Keratinocyte (primary cell): Measurements from ENCODE around the gene ARHGEF38. TPM values are rescaled to one million over a fixed set of nuclear protein-coding genes. Genes with fewer than 3 reads are reported as not detected.

ENCODE experiments used
- DNase-seq: peaks from one replicate; pipeline ENCODE4 v3.0.0-alpha.2; 2011; ENCODE audit warnings: low read depth, missing footprints, low spot score
- FAIRE-seq: peaks from 2 replicates; lab custom pipeline; 2011; peaks lifted over from hg19 to GRCh38; lab: Jason Lieb, UNC
- H2AFZ ChIP-seq: 2 replicates; pipeline ENCODE4 v1.6.0; 2012; ENCODE audit warnings: low read length, control low read depth, inconsistent platforms; ENCODE audit not compliant: control insufficient read depth
- H3K27ac ChIP-seq: 2 replicates; pipeline ENCODE4 v1.5.1; 2011; ENCODE audit warnings: low read length; ENCODE audit not compliant: control insufficient read depth, insufficient read depth
- H3K27me3 ChIP-seq: 3 replicates; pipeline ENCODE4 v1.6.0; 2011; ENCODE audit warnings: low read length; ENCODE audit not compliant: control insufficient read depth, insufficient read depth; ENCODE audit errors: extremely low read depth
- H3K36me3 ChIP-seq, 2 experiments: 2 replicates in 1 of 2; 3 replicates in 1 of 2; pipeline ENCODE4 v1.5.1; 2011; ENCODE audit warnings: low read length in 2 of 2, mild to moderate bottlenecking in 1 of 2; ENCODE audit not compliant: control insufficient read depth in 2 of 2, insufficient read depth in 2 of 2; ENCODE audit errors: extremely low read depth in 1 of 2
- H3K4me1 ChIP-seq: 3 replicates; pipeline ENCODE4 v1.5.1; 2011; ENCODE audit warnings: low read length; ENCODE audit not compliant: control insufficient read depth, insufficient read depth; ENCODE audit errors: extremely low read depth
- H3K4me2 ChIP-seq: 3 replicates; pipeline ENCODE4 v1.6.0; 2011; ENCODE audit warnings: low read depth, low read length; ENCODE audit not compliant: control insufficient read depth, insufficient read depth; ENCODE audit errors: extremely low read depth
- H3K4me3 ChIP-seq, 3 experiments: fragments of 200-600 bp in 1 of 3; sonication (generic) in 1 of 3; 2 replicates in 2 of 3; 3 replicates in 1 of 3; pipeline ENCODE4 v1.5.1; 2011 to 2016; ENCODE audit warnings: low read length in 3 of 3, mild to moderate bottlenecking in 3 of 3, control low read depth in 2 of 3, inconsistent platforms in 1 of 3, low read depth in 1 of 3, mixed read lengths in 1 of 3, mixed run types in 1 of 3, moderate library complexity in 1 of 3; ENCODE audit not compliant: control insufficient read depth in 2 of 3, insufficient read depth in 2 of 3; ENCODE audit errors: extremely low read depth in 1 of 3
- H3K79me2 ChIP-seq: 2 replicates; pipeline ENCODE4 v1.6.0; 2012; ENCODE audit warnings: low read length; ENCODE audit not compliant: control insufficient read depth, insufficient read depth
- H3K9ac ChIP-seq: 3 replicates; pipeline ENCODE4 v1.6.0; 2011; ENCODE audit warnings: low read length; ENCODE audit not compliant: control insufficient read depth, insufficient read depth; ENCODE audit errors: extremely low read depth
- H3K9me1 ChIP-seq: 3 replicates; pipeline ENCODE4 v1.6.0; 2011; ENCODE audit warnings: low read length; ENCODE audit not compliant: control insufficient read depth, insufficient read depth; ENCODE audit errors: extremely low read depth
- H3K9me3 ChIP-seq: 2 replicates; pipeline ENCODE4 v1.5.1; 2012; ENCODE audit warnings: low read depth, low read length; ENCODE audit not compliant: control insufficient read depth
- H4K20me1 ChIP-seq: 3 replicates; pipeline ENCODE4 v1.6.0; 2011; ENCODE audit warnings: low read length; ENCODE audit not compliant: control insufficient read depth, insufficient read depth; ENCODE audit errors: extremely low read depth
- EZH2 ChIP-seq: IDR thresholded peaks from one replicate; pipeline ENCODE4 v1.6.1; 2012; ENCODE audit warnings: inconsistent platforms, mild to moderate bottlenecking, low read length, moderate library complexity
- dilution Hi-C: fragments of 300-500 bp; cut with MboI; formaldehyde crosslinking; loops from one replicate; pipeline ENCODE4 v1.7.0; 2020; ENCODE audit warnings: low sequenced_read_pairs; ENCODE audit not compliant: extremely low pct_ligation_motif_present
- polyA plus RNA-seq, 5 experiments: library from polyadenylated mRNA; depleted of rRNA in 3 of 5; stranded (reverse) in 3 of 5; stranded (forward) in 1 of 5; unstranded in 1 of 5; fragments of >200 nt; gene quantifications; 1 replicate in 1 of 5; 2 replicates in 3 of 5; 3 replicates in 1 of 5; pipeline versions ENCODE4 v1.2.1 to v1.2.3, GENCODE V29; 2011 to 2012; ENCODE audit warnings: missing spikeins in 2 of 5, low read depth in 1 of 5, low replicate concordance in 1 of 5
- TF ChIP-seq, protein P1 (sequence below), 3 experiments: IDR thresholded peaks in 1 of 3; conservative IDR thresholded peaks in 1 of 3; optimal IDR thresholded peaks in 1 of 3; 2 replicates in 2 of 3; 3 replicates in 1 of 3; pipeline versions ENCODE3 to v1.5.1; 2011; ENCODE audit warnings: low read length in 3 of 3, mild to moderate bottlenecking in 3 of 3, moderate library complexity in 2 of 3, control low read depth in 1 of 3, inconsistent platforms in 1 of 3; ENCODE audit not compliant: insufficient read depth in 2 of 3; ENCODE audit errors: extremely low read depth in 1 of 3

The ARHGEF38 gene
- polyA plus RNA-seq, 1 donor (not counting 4 experiments of a cell fraction or from before 2014, with no cell fraction given) = 0.09 TPM

DNA sequence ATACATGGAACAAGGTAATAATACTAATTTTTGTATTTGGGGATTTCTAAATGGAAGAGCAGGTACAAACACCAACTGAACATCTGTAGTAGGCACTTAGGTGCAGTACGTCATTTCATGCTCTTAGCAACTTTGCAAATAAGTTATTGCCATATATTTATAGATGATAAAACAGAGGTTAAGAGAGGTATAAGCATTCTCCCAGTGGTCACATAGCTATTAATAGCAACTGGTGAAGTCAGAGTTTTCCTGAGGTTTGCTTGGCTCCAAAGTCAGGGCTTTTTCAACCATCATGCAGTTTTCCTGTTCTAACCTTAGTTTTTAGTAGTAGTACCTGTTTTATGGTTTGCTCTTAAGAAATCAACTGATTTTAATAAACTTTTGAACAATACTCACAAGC is 10.9 kb downstream of the ARHGEF38 start:
- no peak overlapping the region for H3K4me3 ChIP-seq
- TF ChIP-seq EZH2 = no peak
- TF ChIP-seq, protein P1, sequence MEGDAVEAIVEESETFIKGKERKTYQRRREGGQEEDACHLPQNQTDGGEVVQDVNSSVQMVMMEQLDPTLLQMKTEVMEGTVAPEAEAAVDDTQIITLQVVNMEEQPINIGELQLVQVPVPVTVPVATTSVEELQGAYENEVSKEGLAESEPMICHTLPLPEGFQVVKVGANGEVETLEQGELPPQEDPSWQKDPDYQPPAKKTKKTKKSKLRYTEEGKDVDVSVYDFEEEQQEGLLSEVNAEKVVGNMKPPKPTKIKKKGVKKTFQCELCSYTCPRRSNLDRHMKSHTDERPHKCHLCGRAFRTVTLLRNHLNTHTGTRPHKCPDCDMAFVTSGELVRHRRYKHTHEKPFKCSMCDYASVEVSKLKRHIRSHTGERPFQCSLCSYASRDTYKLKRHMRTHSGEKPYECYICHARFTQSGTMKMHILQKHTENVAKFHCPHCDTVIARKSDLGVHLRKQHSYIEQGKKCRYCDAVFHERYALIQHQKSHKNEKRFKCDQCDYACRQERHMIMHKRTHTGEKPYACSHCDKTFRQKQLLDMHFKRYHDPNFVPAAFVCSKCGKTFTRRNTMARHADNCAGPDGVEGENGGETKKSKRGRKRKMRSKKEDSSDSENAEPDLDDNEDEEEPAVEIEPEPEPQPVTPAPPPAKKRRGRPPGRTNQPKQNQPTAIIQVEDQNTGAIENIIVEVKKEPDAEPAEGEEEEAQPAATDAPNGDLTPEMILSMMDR (optimal IDR thresholded peaks at IDR 0.05 in 1 of 3, IDR thresholded peaks at IDR 0.05 in 1 of 3, conservative IDR thresholded peaks at IDR 0.05 in 1 of 3; ENCODE audit: extremely low read depth in 1 of 3, insufficient read depth in 2 of 3, low read length in 3 of 3) = no peak
- H3K9me1 ChIP-seq = no peaks in the 10 kb centered on the region
- no peaks in the 10 kb centered on the region for H3K27me3 ChIP-seq
- no peak for FAIRE-seq
- H4K20me1 ChIP-seq = no peaks in the 10 kb centered on the region
- dilution Hi-C loops = no loop called here
- H2AFZ ChIP-seq = no peak overlapping the region
- H3K27ac ChIP-seq = no peak overlapping the region
- no peaks in the 10 kb centered on the region for H3K4me1 ChIP-seq
- H3K4me2 ChIP-seq = no peak overlapping the region
- H3K9me3 ChIP-seq = no peaks in the 10 kb centered on the region
- DNase-seq = no peak
- H3K79me2 ChIP-seq = no peaks in the 10 kb centered on the region
- no peaks in the 10 kb centered on the region for H3K36me3 ChIP-seq
- no peak overlapping the region for H3K9ac ChIP-seq

DNA sequence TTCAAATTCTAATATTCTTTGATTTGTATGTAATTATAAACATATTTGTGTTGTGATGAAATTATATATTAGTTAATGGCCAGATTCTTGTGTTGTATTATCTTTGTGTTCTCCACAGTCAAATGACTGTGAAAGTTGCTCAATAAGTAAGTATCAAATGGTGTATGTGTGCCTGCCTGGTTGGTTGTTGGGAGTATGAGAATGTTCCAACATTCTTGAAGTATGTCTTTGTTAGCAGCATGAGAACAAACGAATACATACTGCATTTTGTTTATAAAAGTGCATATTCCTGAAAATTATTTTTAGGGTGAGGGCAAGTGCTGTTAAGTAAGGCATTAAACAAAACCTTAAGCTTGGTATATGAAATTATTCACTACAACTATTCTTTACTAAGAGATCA is 16.2 kb downstream of the ARHGEF38 start:
- no peak overlapping the region for H3K4me2 ChIP-seq
- no peaks in the 10 kb centered on the region for H3K9me3 ChIP-seq
- H3K9me1 ChIP-seq = no peaks in the 10 kb centered on the region
- H2AFZ ChIP-seq = no peak overlapping the region
- no peaks in the 10 kb centered on the region for H3K36me3 ChIP-seq
- TF ChIP-seq EZH2 = no peak
- TF ChIP-seq, protein P1 (optimal IDR thresholded peaks at IDR 0.05 in 1 of 3, IDR thresholded peaks at IDR 0.05 in 1 of 3, conservative IDR thresholded peaks at IDR 0.05 in 1 of 3; ENCODE audit: extremely low read depth in 1 of 3, insufficient read depth in 2 of 3, low read length in 3 of 3) = no peak
- DNase-seq = no peak
- no peak overlapping the region for H3K27ac ChIP-seq
- H4K20me1 ChIP-seq = no peaks in the 10 kb centered on the region
- no peak for FAIRE-seq
- dilution Hi-C loops = no loop called here
- no peak overlapping the region for H3K4me3 ChIP-seq
- no peaks in the 10 kb centered on the region for H3K79me2 ChIP-seq
- H3K4me1 ChIP-seq = peaks cover 10% of the 10 kb centered on the region
- H3K9ac ChIP-seq = no peak overlapping the region
- H3K27me3 ChIP-seq = no peaks in the 10 kb centered on the region
